Stimulated activated CD8-positive, alpha-beta memory T cell treated with anti-CD3 and anti-CD28 coated beads, Interleukin-15, amount 100 ng/mL, for 4 hours (primary cell): ENCODE results near the gene TOMM34.

ENCODE experiments used
- DNase-seq, 2 donors: peaks; one replicate each; pipeline ENCODE4 v3.0.0-alpha.2; 2020; ENCODE audit warnings: low read depth in 2 of 2

The TOMM34 gene

DNA sequence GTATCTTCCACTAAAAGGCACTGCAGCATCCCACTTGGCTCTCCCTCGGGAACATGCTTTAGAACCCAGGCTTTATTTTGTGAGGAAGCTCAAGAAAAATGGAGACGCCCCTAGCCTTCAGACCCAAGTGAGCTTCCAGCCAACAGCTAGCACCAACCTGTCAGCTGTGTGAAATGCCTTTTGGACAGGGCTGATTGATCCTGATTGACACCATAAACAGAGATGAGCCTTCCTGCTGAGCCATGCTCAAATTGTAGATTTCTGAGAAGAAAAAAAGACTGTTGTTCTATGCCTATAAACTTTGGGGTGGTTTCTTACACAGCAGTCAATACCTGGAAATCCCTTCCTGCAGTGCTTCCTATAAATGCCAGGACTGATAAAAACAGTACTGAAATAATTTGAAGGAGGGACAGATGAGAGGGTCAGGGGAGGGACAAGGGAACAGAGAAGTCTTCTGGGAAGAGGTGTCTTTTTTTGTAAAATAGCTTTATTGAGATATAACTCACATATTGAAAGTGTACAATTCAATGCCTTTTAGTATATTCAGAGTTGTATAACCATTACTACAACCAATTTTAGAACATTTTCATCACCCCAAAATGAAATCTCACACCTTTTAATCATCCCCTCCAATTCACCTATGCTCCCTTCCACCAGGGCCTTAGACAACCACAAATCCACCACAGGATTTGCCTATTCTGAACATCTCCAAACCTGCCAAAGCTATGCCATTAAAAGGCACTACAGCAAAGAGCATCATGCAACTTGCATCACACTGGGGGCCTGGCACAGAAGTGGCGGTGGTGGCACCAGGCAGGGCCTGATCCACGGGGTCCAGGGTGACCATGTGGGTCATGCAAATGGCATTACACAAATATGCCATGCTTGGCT is 3.4 kb upstream of the TOMM34 start:
- DNase-seq = no peak

DNA sequence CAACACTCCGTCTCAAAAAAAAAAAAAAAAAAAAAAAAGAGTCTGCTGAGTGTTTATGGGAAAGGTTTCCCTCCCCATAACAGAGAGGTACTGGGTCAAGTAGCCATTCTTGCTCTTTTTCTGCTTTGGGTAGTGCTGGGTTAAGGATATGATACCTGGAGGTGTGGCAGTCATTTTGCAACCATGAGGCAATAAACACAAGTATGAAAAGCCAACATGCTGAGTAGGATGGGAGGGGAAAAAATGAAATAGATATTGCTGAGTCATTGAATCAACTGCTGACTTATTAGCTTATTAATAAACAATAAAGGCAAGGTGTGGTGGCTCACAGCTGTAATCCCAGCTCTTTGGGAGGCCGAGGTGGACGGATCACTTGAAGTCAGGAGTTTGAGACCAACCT is 2.3 kb upstream of the TOMM34 start:
- no peak for DNase-seq

- DNase-seq = no peak
Observed at GRCh38 chr20:44961870-44962267, 1.7 kb upstream of the TOMM34 start.

- DNase-seq = no peak
Observed at GRCh38 chr20:44961011-44961869, 1.0 kb upstream of the TOMM34 start.

GRCh38 chr20:44959638-44960102 is 527 bp downstream of the TOMM34 start:
- DNase-seq = peak; percentile 53 to 80

GRCh38 chr20:44959082-44959637 is 1.0 kb downstream of the TOMM34 start:
- DNase-seq = no peak

- DNase-seq = no peak
Observed at GRCh38 chr20:44958276-44958675, 1.9 kb downstream of the TOMM34 start.

DNA sequence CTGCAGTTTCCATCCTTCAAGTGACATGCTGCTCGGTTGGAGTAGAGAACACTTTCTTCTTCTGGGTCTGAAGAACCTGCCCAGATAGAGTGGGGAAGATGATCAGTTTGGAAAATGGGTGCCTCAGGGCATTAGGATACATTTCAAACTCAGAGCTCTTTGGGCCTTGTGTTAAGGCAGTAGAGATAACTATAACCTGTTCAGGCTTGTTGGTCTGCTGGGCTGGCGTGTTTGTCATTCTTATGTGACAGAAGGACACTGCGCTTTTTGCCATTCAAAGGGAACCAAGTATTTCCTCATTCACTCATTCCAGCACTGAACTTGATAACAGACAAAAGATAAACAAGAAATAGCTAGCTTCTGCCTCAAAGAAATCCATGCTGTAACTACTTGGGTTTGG is 3.8 kb downstream of the TOMM34 start:
- no peak for DNase-seq

GRCh38 chr20:44955270-44955669 is 4.9 kb downstream of the TOMM34 start:
- no peak for DNase-seq

DNA sequence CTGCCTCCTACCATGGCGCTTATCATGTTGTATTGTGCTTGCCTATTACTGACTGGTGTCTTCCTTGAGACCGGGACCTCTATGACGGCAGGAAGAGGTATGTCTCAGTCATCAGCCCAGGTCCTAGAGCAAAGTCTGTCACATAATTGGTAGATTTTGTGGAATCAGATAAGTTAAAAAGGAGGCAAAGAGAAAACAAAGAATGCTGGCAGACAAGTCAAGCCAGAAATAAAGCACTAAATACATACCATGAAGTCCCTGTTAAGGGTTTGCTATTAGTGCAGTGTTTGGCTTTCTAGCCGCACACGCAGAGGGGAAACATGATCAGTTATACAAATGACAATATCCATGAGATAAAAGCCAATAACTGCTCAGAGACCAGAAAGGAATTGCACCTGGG is 6.0 kb downstream of the TOMM34 start:
- no peak for DNase-seq

DNA sequence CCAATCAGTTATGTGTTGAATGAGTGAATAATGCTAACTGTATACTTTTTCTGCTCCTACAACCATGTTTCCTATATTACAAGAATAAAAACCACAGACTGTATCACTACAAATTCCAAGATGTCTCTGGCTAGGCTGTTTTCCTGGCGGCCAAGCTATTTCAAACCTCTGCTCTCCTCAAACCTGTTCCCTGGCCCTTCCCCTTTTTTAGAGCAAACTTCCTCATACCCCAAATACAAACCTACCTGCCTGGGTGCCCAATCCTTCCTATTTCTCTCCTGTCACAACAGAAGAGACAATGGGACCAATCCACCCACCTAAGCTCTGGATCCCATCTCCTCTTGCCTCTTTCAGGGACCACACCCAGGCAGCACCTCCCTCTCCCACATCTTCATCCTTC is 7.5 kb downstream of the TOMM34 start:
- DNase-seq = no peak

DNA sequence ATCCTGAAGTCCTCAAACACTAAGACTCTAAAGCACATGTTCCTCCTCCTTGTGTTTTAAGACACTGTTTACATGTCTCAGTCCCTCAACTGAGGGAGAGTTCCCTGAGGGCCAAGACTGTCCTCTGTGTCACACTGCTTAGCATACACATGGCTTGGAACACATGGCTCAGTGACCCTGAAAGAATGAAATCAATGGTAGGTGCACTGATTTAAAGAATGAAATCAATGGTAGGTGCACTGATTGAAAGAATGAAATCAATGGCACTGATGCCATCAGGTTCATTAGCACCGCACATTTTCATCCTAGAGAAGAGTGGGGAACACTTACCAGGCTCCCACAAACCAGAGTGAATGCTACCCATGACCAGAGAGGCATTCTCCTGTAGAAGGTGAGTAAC is 9.8 kb downstream of the TOMM34 start:
- DNase-seq = no peak

DNA sequence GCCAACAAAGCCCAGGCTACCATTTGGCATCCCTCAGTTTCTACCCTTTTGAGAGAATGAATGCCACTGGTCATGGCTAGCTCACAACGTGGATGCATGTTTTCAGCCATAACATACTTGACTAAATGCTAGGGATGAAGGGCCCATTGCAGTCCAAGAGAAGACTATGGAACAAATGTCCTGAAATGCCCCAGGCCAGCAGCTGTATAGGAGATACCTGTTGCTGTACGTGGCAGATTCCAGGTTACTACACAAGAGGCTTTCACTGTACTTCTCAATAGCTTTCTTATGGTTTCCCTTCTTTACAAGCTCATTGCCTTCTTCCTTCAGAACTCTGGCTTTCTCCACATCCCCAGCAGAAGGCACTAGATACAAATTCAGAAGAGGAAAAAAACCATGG is 11.7 kb downstream of the TOMM34 start:
- DNase-seq = no peak

DNA sequence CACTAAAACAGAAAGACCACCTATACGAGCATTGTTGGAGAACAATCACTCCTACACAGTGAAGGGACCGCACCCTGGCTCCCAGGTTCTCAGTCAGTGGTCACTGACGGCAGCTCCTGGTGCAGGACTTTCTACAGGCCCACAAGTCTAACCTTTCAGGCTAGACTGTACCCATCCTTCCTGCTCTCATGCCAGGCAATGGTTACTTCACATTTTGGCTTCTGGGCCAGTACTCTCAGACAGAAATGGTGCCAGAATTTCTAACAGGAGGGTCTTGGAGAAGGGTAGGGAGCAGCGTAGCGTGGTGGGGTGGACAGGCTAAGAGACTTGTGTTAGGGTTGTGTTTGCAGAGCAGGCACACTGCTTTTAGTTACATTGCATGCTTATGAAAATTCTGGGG is 12.1 kb downstream of the TOMM34 start:
- no peak for DNase-seq

DNA sequence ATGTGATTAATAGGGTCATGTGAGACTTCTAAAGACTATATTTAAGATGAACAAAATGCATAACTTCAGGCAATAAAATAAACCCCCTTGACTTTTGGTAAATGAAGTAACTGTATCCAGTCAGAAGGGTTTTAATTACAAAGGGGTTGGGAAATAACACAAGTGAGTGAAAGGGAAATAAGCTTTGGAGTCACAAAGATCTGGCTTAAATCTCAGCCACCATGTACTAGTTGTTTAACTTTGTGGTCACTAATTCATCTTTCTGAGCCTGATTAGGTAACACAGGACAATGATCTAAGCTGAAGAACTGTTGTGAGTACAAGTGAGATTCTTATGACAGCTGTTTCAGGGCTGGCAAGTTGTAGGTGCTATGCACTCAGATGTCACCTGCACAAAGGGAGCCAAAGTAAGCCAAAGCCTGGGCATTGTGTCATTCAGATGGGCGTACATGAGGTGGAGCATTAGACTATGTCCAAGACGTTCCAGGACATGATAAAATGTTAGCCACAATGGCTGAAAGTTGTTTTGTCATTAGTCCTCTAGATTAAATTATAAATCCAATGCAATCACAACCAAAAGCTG is 13.8 kb downstream of the TOMM34 start:
- no peak for DNase-seq

DNA sequence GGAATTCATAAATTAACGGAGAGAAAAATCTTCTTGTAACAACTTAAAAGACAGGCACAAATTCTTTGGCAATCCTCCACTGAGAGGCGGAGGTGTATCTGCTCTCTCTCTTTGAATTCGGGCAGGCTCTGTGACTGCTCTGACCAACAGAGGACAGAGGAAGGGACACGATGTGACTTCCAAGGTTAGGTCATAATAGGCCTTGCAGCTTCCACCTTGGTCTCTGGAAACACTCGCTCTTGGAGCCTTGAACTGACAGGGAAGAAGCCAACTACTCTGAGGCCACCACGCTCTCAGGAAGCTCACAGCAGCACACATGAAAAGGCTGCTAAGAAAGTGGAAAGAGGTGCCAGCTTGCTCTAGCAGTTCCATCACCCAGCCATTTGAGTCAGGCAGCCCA is 14.9 kb downstream of the TOMM34 start:
- DNase-seq = no peak

GRCh38 chr20:44943828-44944227 is 16.4 kb downstream of the TOMM34 start:
- no peak for DNase-seq

DNA sequence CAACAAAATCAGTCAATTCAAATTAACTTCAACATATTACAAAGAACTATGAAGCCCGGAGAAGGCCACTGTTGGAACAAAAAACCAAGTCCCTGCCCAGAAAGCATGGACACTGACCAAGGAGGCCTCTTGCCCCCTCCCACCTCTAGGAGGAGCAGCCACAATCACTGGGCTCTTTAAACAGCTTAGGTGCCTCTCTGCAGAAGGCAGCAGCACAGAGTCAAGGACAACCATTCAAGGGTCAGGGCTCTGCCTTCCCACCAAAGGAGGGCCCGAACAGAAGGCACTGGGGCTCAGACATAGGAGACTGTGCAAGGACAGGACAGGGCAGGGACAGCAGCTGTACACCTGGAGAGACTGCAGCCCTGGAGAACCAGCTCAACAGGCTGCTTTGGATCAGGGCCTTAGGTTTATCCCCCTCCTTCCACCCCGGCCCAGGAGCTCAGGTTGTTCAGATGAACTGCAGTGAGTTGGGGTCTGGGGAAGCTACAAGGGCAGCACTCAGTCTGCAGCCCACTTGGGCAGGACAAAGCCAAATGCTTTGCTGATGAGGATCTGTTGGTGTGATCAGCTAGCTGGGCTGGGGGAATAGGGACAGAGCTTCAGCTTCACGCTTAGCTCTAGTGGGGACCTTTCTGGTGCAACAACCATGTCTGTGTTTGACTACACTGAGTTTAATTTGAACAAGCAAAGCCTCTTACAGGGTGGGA is 17.8 kb downstream of the TOMM34 start:
- DNase-seq = no peak

DNA sequence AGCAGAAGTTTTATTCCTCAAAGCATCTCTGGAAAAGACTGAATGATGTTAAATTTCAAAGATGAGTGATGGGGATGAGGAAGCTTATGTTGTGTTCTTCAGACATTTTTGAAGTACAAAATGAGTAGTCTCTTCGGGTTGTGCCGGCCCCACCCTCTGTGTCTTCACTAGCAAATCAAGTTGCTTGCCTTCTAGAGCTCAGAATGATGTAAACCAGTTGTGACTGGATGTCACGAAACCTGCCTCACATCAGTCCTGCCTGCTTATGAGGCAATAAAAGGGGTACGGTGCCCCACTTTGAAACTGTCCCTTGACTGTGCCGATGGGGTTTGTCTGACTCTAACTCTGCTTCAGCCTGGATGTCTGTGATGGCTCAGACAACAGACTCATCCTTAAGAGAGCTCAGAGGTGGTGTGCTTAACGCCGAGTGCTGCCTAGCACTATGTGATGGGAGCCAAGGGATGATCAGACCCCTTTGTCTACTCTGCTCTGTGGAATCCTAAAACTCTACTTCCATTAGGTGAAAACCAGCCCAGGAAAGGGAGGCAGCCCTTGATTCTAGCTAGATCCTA is 19.0 kb downstream of the TOMM34 start:
- DNase-seq = no peak

DNA sequence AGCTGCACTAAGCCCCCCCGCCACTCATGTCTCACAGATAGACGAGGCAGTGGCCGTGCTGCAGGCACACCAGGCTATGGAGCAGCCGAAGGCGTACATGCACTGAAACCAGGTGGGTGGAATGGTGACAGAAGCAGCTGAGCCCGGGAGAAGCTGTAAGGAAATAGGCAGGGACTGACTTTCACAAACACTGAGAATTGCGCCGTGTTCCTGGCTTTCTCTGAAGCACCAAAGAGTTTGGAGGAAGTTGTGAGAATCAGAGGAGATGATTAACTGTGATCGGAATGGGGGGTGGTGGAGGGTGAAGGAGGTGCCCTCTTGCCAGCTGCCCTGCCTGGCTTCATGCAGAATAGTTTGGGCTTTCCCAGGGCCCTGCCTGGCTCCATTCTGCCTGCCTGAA is 21.6 kb downstream of the TOMM34 start:
- no peak for DNase-seq

DNA sequence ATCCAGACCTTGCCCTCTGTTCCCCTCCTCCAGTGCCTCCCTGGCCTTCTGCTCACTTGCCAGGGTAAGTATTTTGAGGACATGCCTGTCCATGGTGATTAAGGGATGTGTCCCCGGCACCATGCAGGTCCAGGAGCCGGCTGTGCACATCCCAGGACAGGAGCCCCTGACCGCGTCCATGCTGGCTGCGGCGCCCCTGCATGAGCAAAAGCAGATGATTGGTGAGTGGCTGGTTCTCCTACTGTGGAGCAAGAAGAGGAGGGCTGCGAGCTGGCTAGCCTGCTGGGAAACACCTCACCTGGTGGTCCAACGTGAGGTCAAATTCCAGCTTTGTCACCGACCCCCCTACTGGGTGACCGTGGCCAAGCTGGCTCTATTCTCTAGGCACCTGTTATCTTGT is 23.7 kb downstream of the TOMM34 start:
- DNase-seq = no peak
